ENCODE results near the gene MFSD12. TPM values are rescaled to one million over a fixed set of nuclear protein-coding genes. Genes with fewer than 3 reads are reported as not detected.

The MFSD12 gene
- total and polyA plus RNA-seq, 2 of the 8 experiments (the other 6 are each of a cell fraction or from before 2014, with no cell fraction given), result 59.6 to 71.3 TPM

GRCh38 chr19:3499738-3500428, 57.5 kb downstream of the MFSD12 start:
- no peak overlapping the region for H4K5ac ChIP-seq (ENCODE audit: insufficient read length, low read depth, low read length)
- ChIA-PET CTCF (ENCODE audit: partially characterized antibody) (interaction anchor here (0.6 to 2.2 kb wide), 7 partner anchors 14 to 1490 kb away, joined by 3 to 8 read pairs (median 3); no protein-coding TSS in a partner anchor), POLR2A (ENCODE audit: partially characterized antibody) (interaction anchor here (0.7 to 6.1 kb wide), 5 partner anchors 11 to 57 kb away, joined by 3 to 58 read pairs (median 5); partner anchors contain the start of gene SMIM24)
- peaks cover 1 to 8% of the 10 kb centered on the region in 2 experiments for H4K20me1 ChIP-seq (replicated peaks in 1 of 2; ENCODE audit: control insufficient read depth in 1 of 2, insufficient read depth in 2 of 2, low read length in 2 of 2)
- no peaks in the 10 kb centered on the region; a peak in 3 of 7 replicates for H3K4me1 ChIP-seq (replicated peaks in 1 of 4; ENCODE audit: control insufficient read depth in 3 of 4, insufficient read depth in 4 of 4, low read length in 3 of 4)
- H2BK15ac ChIP-seq (ENCODE audit: low read length), result no peak overlapping the region
- H3K27ac ChIP-seq (ENCODE audit: low read depth, low read length), result peak overlapping the region; percentile 100
- peak overlapping the region; percentile 11 for H2AK5ac ChIP-seq (ENCODE audit: low read depth, low read length)
- no peak for TF ChIP-seq CREB1 (IDR thresholded peaks at IDR 0.05)
- TF ChIP-seq EGR1 (IDR thresholded peaks at IDR 0.05; ENCODE audit: borderline replicate concordance, low read depth, low read length), result no peak
- TF ChIP-seq POLR2A (IDR thresholded peaks at IDR 0.05; ENCODE audit: control extremely low read depth in 1 of 2, low read depth in 2 of 2, low read length in 2 of 2), result no peak
- TF ChIP-seq TBP (IDR thresholded peaks at IDR 0.05; ENCODE audit: low read depth, low read length), result no peak
- TF ChIP-seq TAF1 (IDR thresholded peaks at IDR 0.05; ENCODE audit: low read depth, low read length), result no peak
- no peak for TF ChIP-seq CHD2 (IDR thresholded peaks at IDR 0.05; ENCODE audit: low read length)
- TF ChIP-seq ATF3 (IDR thresholded peaks at IDR 0.05; ENCODE audit: insufficient read depth, low read depth, low read length), result no peak
- TF ChIP-seq BCL11A (IDR thresholded peaks at IDR 0.05; ENCODE audit: low read depth in 2 of 2, low read length in 2 of 2), result no peak
- TF ChIP-seq BACH1 (IDR thresholded peaks at IDR 0.05; ENCODE audit: low read length), result no peak
- TF ChIP-seq SUZ12 (IDR thresholded peaks at IDR 0.05; ENCODE audit: low read length), result no peak
- H2BK12ac ChIP-seq (ENCODE audit: low read depth, low read length), result no peak overlapping the region; the same call in 1 of the 2 replicates
- FAIRE-seq (no peak), DNase-seq (ENCODE audit: low read depth in 1 of 2, low spot score in 2 of 2) (no peak)
- H2BK5ac ChIP-seq (ENCODE audit: low read depth, low read length), result peak overlapping the region; percentile 100; the same call in 1 of the 2 replicates
- no peak overlapping the region for H2BK20ac ChIP-seq (ENCODE audit: low read length)
- no peak overlapping the region for H4K91ac ChIP-seq (replicated peaks; ENCODE audit: insufficient read length, low read length)
- H3K56ac ChIP-seq (replicated peaks; ENCODE audit: insufficient read length, low read depth, low read length), result peak overlapping the region; percentile 52
- H3K14ac ChIP-seq (ENCODE audit: insufficient read length), result no peak overlapping the region
- H3K4me3 ChIP-seq (ENCODE audit: extremely low read depth in 1 of 4, insufficient read depth in 2 of 4, low read depth in 3 of 4, low read length in 4 of 4), result peak overlapping the region; percentile 77 to 98 (median 92)
- no peak overlapping the region for H3K18ac ChIP-seq (ENCODE audit: extremely low read depth, low read length)
- H3K23ac ChIP-seq (ENCODE audit: insufficient read length), result no peak overlapping the region
- peaks cover 7% of the 10 kb centered on the region for H3K23me2 ChIP-seq (ENCODE audit: low read depth, low read length)
- no peak overlapping the region for H2BK120ac ChIP-seq (replicated peaks; ENCODE audit: low read depth, low read length)
- peak overlapping the region; percentile 99; the same call in 1 of the 2 replicates for H4K8ac ChIP-seq (ENCODE audit: extremely low read depth, insufficient read depth, low read length)
- 33% methylated on average over 18 of the region's 18 CpGs; no CpG with 5 or more reads in 1 of the 2 experiments for WGBS, 2 experiments (ENCODE audit: extremely low coverage in 1 of 2, insufficient coverage in 1 of 2, insufficient read length in 1 of 2, insufficient replicate concordance in 2 of 2, low coverage in 1 of 2, low lambda C conversion rate in 2 of 2, missing lambda C conversion rate in 1 of 2)
- peaks cover 6% of the 10 kb centered on the region for H3K79me1 ChIP-seq (ENCODE audit: low read depth, low read length)
- peak overlapping the region; percentile 46 for H3K4ac ChIP-seq (replicated peaks; ENCODE audit: insufficient read length, low read depth, low read length)
- no peak overlapping the region for H2AFZ ChIP-seq (ENCODE audit: low read length)
- H3K9me3 ChIP-seq (ENCODE audit: insufficient read depth in 2 of 2, low read depth in 1 of 2, low read length in 1 of 2), result no peaks in the 10 kb centered on the region
- peaks cover 2 to 16% (median 6%) of the 10 kb centered on the region in 4 experiments; a peak in 6 of 8 replicates for H3K36me3 ChIP-seq (ENCODE audit: control insufficient read depth in 2 of 4, insufficient read depth in 4 of 4, low read length in 3 of 4)
- H3K79me2 ChIP-seq (ENCODE audit: control insufficient read depth in 1 of 2, insufficient read depth in 2 of 2, low read length in 2 of 2), result peaks cover 0 to 30% of the 10 kb centered on the region in 2 experiments; a peak in 2 of 4 replicates
- H3K4me2 ChIP-seq (ENCODE audit: insufficient read depth in 1 of 2, low read depth in 2 of 2, low read length in 2 of 2), result peak overlapping the region; percentile 89 to 94
- peak overlapping the region; percentile 88 to 100 (median 96) for H3K9ac ChIP-seq (replicated peaks in 1 of 4; ENCODE audit: extremely low read depth in 1 of 4, low read depth in 3 of 4, low read length in 3 of 4)
- no peaks in the 10 kb centered on the region for H3K27me3 ChIP-seq (replicated peaks in 1 of 4; ENCODE audit: control insufficient read depth in 3 of 4, extremely low read depth in 1 of 4, insufficient read depth in 3 of 4, low read length in 3 of 4)

All from H1 (cell line).